Left lung (tissue), 10 donors: ENCODE measurements around the gene ABCA5. TPM values are rescaled to one million over a fixed set of nuclear protein-coding genes. Genes with fewer than 3 reads are reported as not detected.
A peak's percentile ranks its signal among the peaks of the same experiment; 100 is the strongest.
"Not testable (repeated sequence)": the region's sequence is repeated elsewhere in the genome, so short reads cannot be mapped to it uniquely, and the experiment has no call there.

Source experiments
- ATAC-seq: fragments of 200-7000 bp; cut with Tn5 transposase; one replicate; pipeline ENCODE4 v1.9.1; 2020; ENCODE audit warnings: moderate library complexity
- DNase-seq, 4 donors: peaks; one replicate each; pipeline ENCODE4 v3.0.0-alpha.2; 2013 to 2020
- H3K27ac ChIP-seq, 2 donors: fragments of 200-600 bp; sonication (generic) in 1 of 2; one replicate each; pipeline versions ENCODE4 v1.5.0 to v1.8.0; 2020 to 2021
- H3K27me3 ChIP-seq, 2 donors: fragments of 200-600 bp; sonication (generic) in 1 of 2; one replicate each; pipeline versions ENCODE4 v1.5.0 to v1.8.0; 2020 to 2021
- H3K36me3 ChIP-seq, 2 donors: fragments of 200-600 bp; sonication (generic) in 1 of 2; one replicate each; pipeline versions ENCODE4 v1.5.0 to v1.8.0; 2020 to 2021
- H3K4me1 ChIP-seq, 2 donors: fragments of 200-600 bp; one replicate each; pipeline ENCODE4 v1.8.0; 2021
- H3K4me3 ChIP-seq, 2 donors: fragments of 200-600 bp; sonication (generic) in 1 of 2; one replicate each; pipeline versions ENCODE4 v1.5.0 to v1.8.0; 2020 to 2021; ENCODE audit warnings: mild to moderate bottlenecking in 1 of 2
- H3K9me3 ChIP-seq, 2 donors: fragments of 200-600 bp; sonication (generic) in 1 of 2; one replicate each; pipeline versions ENCODE4 v1.5.0 to v1.8.0; 2020 to 2021
- CTCF ChIP-seq, 2 donors: fragments of 200-600 bp; sonication (generic) in 1 of 2; IDR thresholded peaks; one replicate each; pipeline versions ENCODE4 v1.5.0 to v1.8.0; 2021; ENCODE audit warnings: antibody characterized with exemption in 2 of 2
- intact Hi-C, 2 donors: fragments of 100-400 bp; cut with DNase I; formaldehyde crosslinking; loops; one replicate each; pipeline versions ENCODE4 v1.11.2 to v1.14.2; 2022
- polyA plus RNA-seq, 6 donors: library from polyadenylated mRNA; unstranded; fragments of 120-200 nt; gene quantifications; one replicate each; pipeline ENCODE4 v1.2.1, GENCODE V29; 2013; ENCODE audit not compliant: insufficient read length in 6 of 6
- total RNA-seq, 2 donors: library from RNA; stranded (reverse); fragmentation: NEBNext Ultra II Directional; extraction: Animal tissue kit (Norgen Biotek cat#: 25700); gene quantifications; one replicate each; pipeline ENCODE4 v1.2.1, GENCODE V29; 2021
- donor health status: DM: no; HTN: yes; CAD: no.
- donor health status: DM: no; HTN: no; CAD: no.

ABCA5 gene
- total and polyA plus RNA-seq, 8 donors, result 14.7 to 29.8 (median 20.0) TPM

GRCh38 chr17:69218986-69219385, 107.9 kb downstream of the ABCA5 start:
- no peak for DNase-seq
- ATAC-seq, result no peak
- Histone ChIP-seq H3K4me1 (no peaks in the 10 kb centered on the region), H3K4me3 (no peak overlapping the region), H3K36me3 (no peaks in the 10 kb centered on the region), H3K9me3 (no peaks in the 10 kb centered on the region), H3K27ac (no peak overlapping the region), H3K27me3 (no peaks in the 10 kb centered on the region)
- TF ChIP-seq CTCF (IDR thresholded peaks at IDR 0.05), result no peak
- intact Hi-C loops, result no loop called here

GRCh38 chr17:69213059-69213813, 113.7 kb downstream of the ABCA5 start:
- intact Hi-C loops, result no loop called here
- no peaks in the 10 kb centered on the region for H3K4me1 ChIP-seq
- H3K36me3 ChIP-seq, result no peaks in the 10 kb centered on the region
- no peak overlapping the region for H3K4me3 ChIP-seq
- no peak overlapping the region for H3K27ac ChIP-seq
- peak in 1 of 4 donors; percentile 44 for DNase-seq
- no peak for TF ChIP-seq CTCF (IDR thresholded peaks at IDR 0.05)
- no peaks in the 10 kb centered on the region for H3K27me3 ChIP-seq
- no peak for ATAC-seq
- peaks cover 0 to 4% of the 10 kb centered on the region in 2 donors for H3K9me3 ChIP-seq

- H3K9me3 ChIP-seq, result peaks cover 0 to 4% of the 10 kb centered on the region in 2 donors
- no peaks in the 10 kb centered on the region for H3K36me3 ChIP-seq
- ATAC-seq (no peak), DNase-seq (no peak)
- no peak overlapping the region for H3K27ac ChIP-seq
- no peaks in the 10 kb centered on the region for H3K4me1 ChIP-seq
- TF ChIP-seq CTCF (IDR thresholded peaks at IDR 0.05), result no peak
- H3K4me3 ChIP-seq, result no peak overlapping the region
- intact Hi-C loops, result no loop called here
- H3K27me3 ChIP-seq, result no peaks in the 10 kb centered on the region
These were observed 118.3 kb downstream of the ABCA5 start for GRCh38 chr17:69208640-69209039.

- ATAC-seq (no peak), DNase-seq (no peak)
- H3K4me1 ChIP-seq, result no peaks in the 10 kb centered on the region
- intact Hi-C loops, result no loop called here
- H3K36me3 ChIP-seq, result no peaks in the 10 kb centered on the region
- TF ChIP-seq CTCF (IDR thresholded peaks at IDR 0.05), result no peak
- no peak overlapping the region for H3K27ac ChIP-seq
- H3K9me3 ChIP-seq, result no peaks in the 10 kb centered on the region
- H3K27me3 ChIP-seq, result no peaks in the 10 kb centered on the region
- H3K4me3 ChIP-seq, result no peak overlapping the region
These were observed 119.8 kb downstream of the ABCA5 start for GRCh38 chr17:69207151-69207550.

GRCh38 chr17:69198238-69198637, 128.7 kb downstream of the ABCA5 start:
- Histone ChIP-seq H3K9me3 (no peaks in the 10 kb centered on the region), H3K4me3 (no peak overlapping the region), H3K27me3 (no peaks in the 10 kb centered on the region), H3K36me3 (no peaks in the 10 kb centered on the region), H3K4me1 (no peaks in the 10 kb centered on the region), H3K27ac (no peak overlapping the region)
- no peak for TF ChIP-seq CTCF (IDR thresholded peaks at IDR 0.05)
- no peak for ATAC-seq
- intact Hi-C loops, result no loop called here
- DNase-seq, result no peak

GRCh38 chr17:69196105-69196653, 130.8 kb downstream of the ABCA5 start:
- ATAC-seq, H3K27ac ChIP-seq, intact Hi-C loops, H3K9me3 ChIP-seq, H3K4me3 ChIP-seq, H3K4me1 ChIP-seq, H3K27me3 ChIP-seq, H3K36me3 ChIP-seq: not testable (repeated sequence)
- peak in 1 of 4 donors; percentile 69 for DNase-seq
